Urothelium cell line (cell line): ENCODE measurements around the gene TM4SF5.

Experiments used
- DNase-seq: peaks from one replicate; pipeline ENCODE4 v3.0.0; 2011; ENCODE audit warnings: low spot score, mixed read lengths
- FAIRE-seq: peaks from 2 replicates; lab custom pipeline; 2011; peaks lifted over from hg19 to GRCh38; lab: Jason Lieb, UNC

TM4SF5 gene

DNA sequence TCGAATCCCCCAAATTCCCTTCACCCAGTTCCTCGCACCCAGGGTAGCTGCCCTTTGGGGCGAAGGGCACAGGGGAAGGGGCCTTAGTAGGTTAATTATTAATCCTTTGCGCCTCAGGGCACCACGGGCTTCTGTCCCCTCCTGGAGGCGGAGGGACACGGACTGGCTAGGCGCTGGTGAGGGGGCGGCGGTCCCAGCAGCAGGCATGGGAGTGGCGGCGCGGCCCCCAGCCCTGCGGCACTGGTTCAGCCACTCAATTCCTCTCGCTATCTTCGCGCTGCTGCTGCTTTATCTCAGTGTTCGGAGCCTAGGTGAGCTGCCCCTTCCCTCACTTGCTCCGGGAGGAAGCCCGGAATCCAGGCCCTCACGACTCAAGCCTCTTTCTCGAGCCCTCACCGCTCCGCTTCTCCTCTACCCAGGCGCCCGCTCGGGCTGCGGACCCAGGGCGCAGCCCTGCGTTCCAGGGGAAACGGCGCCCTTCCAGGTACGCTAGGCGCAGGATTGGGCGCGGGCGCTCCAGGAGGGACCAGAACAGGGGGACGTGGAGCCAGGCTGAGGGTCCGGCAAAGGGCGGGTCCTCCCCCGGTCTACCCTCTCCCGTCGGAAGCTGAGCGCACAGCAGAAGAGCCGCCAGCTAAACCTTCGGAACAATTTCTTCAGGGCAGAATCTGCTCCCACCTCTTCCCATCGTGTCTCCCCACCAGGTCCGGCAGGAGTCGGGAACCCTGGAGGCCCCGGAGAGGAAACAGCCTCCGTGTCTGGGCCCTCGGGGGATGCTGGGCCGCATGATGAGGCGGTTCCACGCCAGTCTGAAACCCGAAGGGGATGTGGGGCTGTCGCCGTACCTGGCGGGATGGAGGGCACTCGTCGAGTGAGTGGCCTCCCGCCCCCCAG, 17.4 kb downstream of the TM4SF5 start, which contains the start of gene GLTPD2:
Gene GLTPD2, plus strand, starts transcription at position 158 of the 894 bp plus-strand sequence. Its CDS starts 48 bp downstream, at position 206.
- DNase-seq (no peak), FAIRE-seq (no peak)

DNA sequence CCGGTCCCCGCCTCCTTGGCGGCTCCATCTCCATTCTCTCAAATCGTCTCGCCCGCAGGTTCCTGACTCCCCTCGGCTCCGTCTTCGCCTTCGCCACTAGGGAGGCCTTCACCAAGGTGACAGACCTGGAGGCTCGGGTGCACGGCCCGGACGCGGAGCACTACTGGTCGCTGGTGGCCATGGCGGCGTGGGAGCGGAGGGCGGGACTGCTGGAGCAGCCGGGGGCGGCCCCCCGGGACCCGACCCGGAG, 17.9 kb downstream of the TM4SF5 start:
- no peak for FAIRE-seq
- no peak for DNase-seq

- no peak for FAIRE-seq
Observed at GRCh38 chr17:4789951-4790704, 18.4 kb downstream of the TM4SF5 start.

GRCh38 chr17:4790705-4791088, 19.0 kb downstream of the TM4SF5 start:
- FAIRE-seq (no peak), DNase-seq (no peak)

More at GRCh38 chr17:4789951-4790704, 18.4 kb downstream of the TM4SF5 start:
- peak; percentile 88 for DNase-seq

DNA sequence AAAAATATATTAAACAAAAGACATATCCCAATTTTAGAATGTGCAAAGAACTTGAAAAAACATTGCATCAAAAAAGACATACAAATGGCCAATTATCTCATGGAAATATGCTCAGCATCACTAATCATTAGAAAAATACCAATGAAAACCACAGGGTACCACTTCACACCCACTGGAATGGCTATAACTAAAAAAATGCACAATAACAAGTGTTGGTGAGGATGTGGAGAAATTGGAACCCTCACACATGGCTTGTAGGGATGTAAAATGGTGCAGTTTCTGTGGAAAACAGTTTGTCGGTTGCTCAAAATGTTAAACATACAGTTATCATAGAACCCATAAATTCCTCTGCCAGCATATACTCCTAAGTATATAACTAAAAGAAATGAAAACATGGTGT, 23.5 kb downstream of the TM4SF5 start:
- no peak for FAIRE-seq
- DNase-seq, result no peak

DNA sequence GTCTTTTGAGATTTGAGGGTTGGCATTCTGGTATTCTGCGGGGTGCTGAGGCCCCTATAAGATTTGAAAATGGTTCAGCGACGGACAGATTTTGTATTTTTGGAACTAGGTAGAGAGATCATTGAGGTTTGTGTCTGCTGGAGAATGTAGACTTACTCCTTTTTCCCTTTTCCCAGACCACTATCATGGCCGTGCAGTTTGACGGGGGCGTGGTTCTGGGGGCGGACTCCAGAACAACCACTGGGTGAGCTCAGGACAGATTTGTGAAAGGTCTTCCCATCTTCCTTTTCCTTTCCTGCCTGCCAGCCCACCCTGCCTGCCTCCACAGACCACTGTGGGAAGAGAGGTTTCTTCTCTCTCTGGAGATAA, 24.9 kb downstream of the TM4SF5 start:
- no peak for FAIRE-seq
- peak; percentile 31 for DNase-seq

GRCh38 chr17:4800462-4801196, 28.9 kb downstream of the TM4SF5 start:
- no peak for DNase-seq
- FAIRE-seq, result no peak

- no peak for DNase-seq
- FAIRE-seq, result no peak
Observed at GRCh38 chr17:4802228-4802627, 30.5 kb downstream of the TM4SF5 start, which contains the start of gene C17orf114. Gene C17orf114 (minus strand): TSS chr17:4802328.

DNA sequence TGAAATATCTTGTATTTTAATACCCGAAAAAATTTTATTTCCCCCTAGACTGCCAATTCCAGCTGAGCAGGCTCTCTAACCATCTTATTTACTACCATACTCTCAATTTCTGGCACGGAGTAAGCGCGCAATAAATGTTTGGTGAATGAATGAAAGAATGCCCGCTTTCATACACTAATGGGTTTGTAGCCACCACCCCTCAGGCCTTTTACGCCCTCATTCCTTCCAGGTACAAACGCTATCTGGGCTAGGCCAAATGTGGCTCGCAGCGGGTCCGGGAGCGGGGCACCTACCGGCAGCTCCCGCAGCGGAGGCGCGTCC, 34.7 kb downstream of the TM4SF5 start:
- DNase-seq (no peak), FAIRE-seq (no peak)

DNA sequence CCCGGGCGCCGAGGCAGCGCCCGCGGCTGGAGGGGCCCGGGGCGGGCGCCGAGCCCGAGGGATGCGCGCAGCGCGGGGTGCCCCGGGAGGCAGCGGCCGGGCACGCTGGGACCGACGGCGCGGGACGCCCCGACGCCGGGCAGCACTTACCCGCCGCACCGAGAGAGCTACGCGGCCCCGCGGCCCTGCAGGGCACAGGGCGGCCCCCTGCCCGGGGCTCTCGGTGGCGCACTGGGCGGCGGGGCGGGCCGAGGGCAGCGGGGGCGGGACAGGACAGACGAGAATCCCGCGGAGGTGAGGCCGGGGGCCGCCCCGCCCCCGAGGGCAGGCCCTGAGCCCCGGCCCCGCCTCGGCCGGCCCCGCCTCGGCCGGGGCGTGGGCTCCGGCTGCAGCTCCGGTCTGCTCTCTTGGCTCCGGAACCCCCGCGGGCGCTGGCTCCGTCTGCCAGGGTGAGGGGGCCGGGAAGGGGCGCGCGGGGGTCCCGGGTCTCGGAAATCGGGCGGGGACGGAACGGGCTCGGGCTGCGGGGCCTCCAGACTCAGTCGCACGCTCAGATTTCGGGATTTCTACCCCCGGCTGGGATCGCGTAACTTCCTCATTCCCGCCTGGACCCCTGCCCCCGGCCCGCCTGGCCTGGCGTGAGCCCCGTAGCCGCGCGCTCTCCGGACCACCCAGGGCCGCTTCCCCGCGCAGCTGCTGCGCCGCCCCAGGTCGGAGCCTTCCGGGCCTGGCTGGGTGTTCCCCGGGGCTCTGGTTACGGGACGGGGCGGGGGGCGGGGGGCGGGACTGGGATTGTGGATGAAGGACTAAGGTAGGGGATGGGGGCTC, 35.3 kb downstream of the TM4SF5 start, which contains the start of gene PLD2:
Gene PLD2, plus strand, starts transcription at position 376 of the 828 bp plus-strand sequence. CDS start 621 bp downstream, outside the sequence.
- peak; percentile 95 for DNase-seq
- FAIRE-seq, result no peak

GRCh38 chr17:4807605-4808377, 36.1 kb downstream of the TM4SF5 start:
- no peak for FAIRE-seq
- no peak for DNase-seq

DNA sequence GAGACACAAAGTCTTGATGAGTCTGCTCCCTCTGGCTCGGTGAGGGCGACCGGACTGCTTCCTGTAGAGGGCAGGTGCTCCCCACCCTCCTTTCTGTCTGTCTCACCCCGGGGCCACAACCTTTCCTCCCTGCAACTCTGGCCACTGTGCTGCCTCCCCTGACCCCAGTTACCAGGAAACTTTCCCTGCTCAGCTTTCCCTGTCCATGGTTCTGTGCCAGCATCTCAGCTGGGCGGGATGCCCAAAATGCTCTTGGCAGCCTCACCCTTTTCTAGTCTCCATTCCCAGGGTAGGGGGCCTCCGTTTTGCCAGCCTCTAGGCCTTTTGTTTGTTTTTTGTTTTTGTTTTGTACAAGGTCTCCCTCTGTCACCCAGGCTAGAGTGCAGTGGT, 36.7 kb downstream of the TM4SF5 start:
- DNase-seq (no peak), FAIRE-seq (no peak)

DNA sequence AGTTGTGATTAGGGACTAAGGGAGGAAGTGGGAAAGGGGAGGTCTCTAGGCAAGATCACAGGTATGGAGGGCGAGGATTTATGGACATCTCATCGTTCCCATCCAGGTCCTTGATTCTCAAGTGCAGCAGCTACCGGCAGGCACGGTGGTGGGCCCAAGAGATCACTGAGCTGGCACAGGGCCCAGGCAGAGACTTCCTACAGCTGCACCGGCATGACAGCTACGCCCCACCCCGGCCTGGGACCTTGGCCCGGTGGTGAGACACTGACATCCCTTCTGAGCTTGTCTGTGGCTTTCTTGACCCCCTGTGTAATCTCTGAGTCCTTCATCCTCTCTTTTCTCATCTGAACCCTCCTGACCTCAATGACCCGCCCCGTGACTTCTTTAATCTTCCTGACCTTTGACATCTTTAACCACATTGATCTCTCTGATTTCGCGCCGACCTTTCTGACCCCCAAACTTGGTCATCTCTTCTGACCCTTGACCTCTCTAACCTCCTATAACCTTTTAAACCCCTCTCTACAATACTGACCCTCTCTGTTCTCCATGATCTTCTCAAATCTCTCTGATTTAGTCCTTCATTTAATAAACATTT, 39.1 kb downstream of the TM4SF5 start:
- DNase-seq (no peak), FAIRE-seq (no peak)

- FAIRE-seq (no peak), DNase-seq (no peak)
Observed at GRCh38 chr17:4811471-4811870, 39.8 kb downstream of the TM4SF5 start.

DNA sequence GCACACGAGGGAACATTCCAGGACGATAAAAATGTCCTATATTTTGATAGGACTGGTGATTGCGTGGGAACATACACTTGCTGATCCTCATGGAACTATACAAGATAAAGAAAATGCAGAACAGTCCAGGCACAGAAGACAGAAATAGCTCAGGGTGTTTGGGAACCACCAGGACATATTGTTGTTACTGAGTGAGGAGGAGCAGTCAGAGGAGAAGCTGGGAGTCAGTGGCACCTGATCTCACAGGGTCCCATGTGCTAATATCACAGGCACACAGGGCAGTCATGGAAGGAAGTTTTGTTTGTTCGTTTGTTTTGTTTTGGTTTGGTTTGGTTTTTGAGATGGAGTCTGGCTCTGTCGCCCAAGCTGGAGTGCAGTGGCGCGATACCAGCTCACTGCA, 41.0 kb downstream of the TM4SF5 start:
- FAIRE-seq (no peak), DNase-seq (no peak)

DNA sequence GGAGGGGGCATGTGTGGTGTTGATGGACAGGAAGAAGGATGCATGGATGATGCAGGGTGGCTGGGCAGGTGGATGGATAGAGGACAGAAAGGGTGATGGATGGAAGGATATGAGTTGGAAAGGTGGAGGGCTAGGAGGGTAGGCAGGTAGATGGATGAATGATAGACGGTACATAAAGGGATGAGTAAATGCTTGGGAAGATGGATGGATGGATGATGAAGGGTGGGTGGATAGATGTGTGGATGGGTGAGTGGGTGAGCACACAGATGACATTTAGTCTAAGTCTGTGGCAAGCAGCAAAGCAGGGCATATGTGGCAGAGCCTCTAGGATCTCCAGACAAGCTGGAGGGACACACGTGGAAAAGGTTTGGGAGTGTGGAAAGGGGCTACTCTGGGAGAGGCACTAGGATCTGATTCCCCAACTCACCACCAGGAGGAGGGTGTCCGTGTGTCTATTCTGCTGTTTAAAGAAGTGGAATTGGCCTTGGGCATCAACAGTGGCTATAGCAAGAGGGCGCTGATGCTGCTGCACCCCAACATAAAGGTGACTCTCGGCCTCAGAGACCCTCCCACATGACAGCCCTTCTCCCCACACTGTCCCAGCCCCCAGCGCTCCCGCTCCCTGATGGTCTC, 43.5 kb downstream of the TM4SF5 start:
- DNase-seq (no peak), FAIRE-seq (no peak)

- DNase-seq (no peak), FAIRE-seq (no peak)
Observed at GRCh38 chr17:4816826-4817225, 45.1 kb downstream of the TM4SF5 start.

- FAIRE-seq, result no peak
- no peak for DNase-seq
Observed at GRCh38 chr17:4818276-4818675, 46.6 kb downstream of the TM4SF5 start.

DNA sequence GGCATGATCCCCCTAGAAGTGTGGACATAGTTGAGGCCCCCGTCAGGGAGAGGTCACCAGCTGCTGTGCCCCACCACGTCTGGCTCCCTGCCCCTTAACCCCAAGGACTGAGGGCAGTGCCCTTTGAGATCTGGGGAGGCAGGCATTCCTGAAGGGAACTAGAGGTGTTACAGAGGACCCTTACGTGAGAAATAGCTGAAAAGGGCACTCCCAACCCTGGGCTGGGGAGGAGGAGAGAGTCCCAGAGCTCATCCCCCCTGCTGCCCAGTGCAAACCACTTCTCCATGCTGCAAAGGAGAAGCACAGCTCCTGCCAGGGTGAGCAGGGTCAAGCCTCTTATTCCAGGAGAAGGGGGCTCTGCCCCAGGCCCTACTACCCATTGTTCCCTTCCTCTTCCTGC, 51.1 kb downstream of the TM4SF5 start:
- DNase-seq (no peak), FAIRE-seq (no peak)
